Uterus (tissue), 4 donors: Measurements from ENCODE around the gene CEBPE. TPM values are rescaled to one million over a fixed set of nuclear protein-coding genes. Genes with fewer than 3 reads are reported as not detected.

Source experiments
- DNase-seq, 2 donors: peaks; one replicate each; pipeline ENCODE4 v3.0.0-alpha.2; 2019 to 2020
- H3K27ac ChIP-seq, 2 donors: fragments of 200-600 bp; sonication (generic); 1 replicate in 1 of 2; 2 replicates in 1 of 2; pipeline ENCODE4 v1.5.1; 2016 to 2018
- H3K27me3 ChIP-seq, 2 donors: fragments of 200-600 bp; sonication (generic); one replicate each; pipeline ENCODE4 v1.5.1; 2018 to 2019; ENCODE audit warnings: control low read depth in 1 of 2
- H3K36me3 ChIP-seq, 2 donors: fragments of 200-600 bp; sonication (generic); one replicate each; pipeline ENCODE4 v1.5.1; 2019; ENCODE audit warnings: control low read depth in 1 of 2
- H3K4me1 ChIP-seq, 2 donors: fragments of 200-600 bp; sonication (generic); one replicate each; pipeline ENCODE4 v1.5.1; 2018 to 2019; ENCODE audit warnings: control low read depth in 1 of 2
- H3K4me3 ChIP-seq, 2 donors: fragments of 200-600 bp; sonication (generic); 1 replicate in 1 of 2; 2 replicates in 1 of 2; pipeline ENCODE4 v1.5.1; 2018 to 2019; ENCODE audit warnings: mild to moderate bottlenecking in 1 of 2
- H3K9me3 ChIP-seq, 2 donors: fragments of 200-600 bp; sonication (generic); one replicate each; pipeline ENCODE4 v1.5.1; 2019; ENCODE audit warnings: control low read depth in 1 of 2
- CTCF ChIP-seq, 4 experiments: fragments of 200-600 bp in 2 of 4; fragments of 450-650 bp in 2 of 4; sonication (generic) in 2 of 4; IDR thresholded peaks; one replicate each; pipeline ENCODE4 v1.5.1; 2016 to 2019; ENCODE audit warnings: antibody characterized with exemption in 4 of 4, mild to moderate bottlenecking in 2 of 4, moderate library complexity in 1 of 4
- POLR2A ChIP-seq, 2 donors: fragments of 450-650 bp; IDR thresholded peaks; one replicate each; pipeline ENCODE4 v1.6.1; 2016; ENCODE audit warnings: antibody characterized with exemption in 2 of 2, mild to moderate bottlenecking in 1 of 2, moderate library complexity in 1 of 2
- intact Hi-C: fragments of 100-400 bp; cut with DNase I; formaldehyde crosslinking; loops from one replicate; pipeline ENCODE4 v1.15.1; 2023; ENCODE audit warnings: low total_unique reads
- total RNA-seq, 4 donors: library from RNA; depleted of rRNA in 3 of 4; stranded (reverse); fragments of >200 nt in 3 of 4; gene quantifications; one replicate each; pipeline versions ENCODE4 v1.1.0 to v1.2.4, GENCODE V29; 2014 to 2023
- donor health status: DM: yes; HTN: yes; CAD: no.

The CEBPE gene
- total RNA-seq, 4 donors from 2014 or later: not detected

GRCh38 chr14:23137813-23138535, 18.9 kb upstream of the CEBPE start:
- H3K36me3 ChIP-seq: no peaks in the 10 kb centered on the region
- no peaks in the 10 kb centered on the region for H3K9me3 ChIP-seq
- no peaks in the 10 kb centered on the region for H3K27me3 ChIP-seq
- peak overlapping the region; percentile 58 to 96 for H3K27ac ChIP-seq
- peaks cover 5 to 6% of the 10 kb centered on the region in 2 donors for H3K4me1 ChIP-seq
- intact Hi-C loops: no loop called here
- no peak overlapping the region for H3K4me3 ChIP-seq
- TF ChIP-seq CTCF (IDR thresholded peaks at IDR 0.05): no peak
- TF ChIP-seq POLR2A (IDR thresholded peaks at IDR 0.05): no peak
- DNase-seq: no peak

DNA sequence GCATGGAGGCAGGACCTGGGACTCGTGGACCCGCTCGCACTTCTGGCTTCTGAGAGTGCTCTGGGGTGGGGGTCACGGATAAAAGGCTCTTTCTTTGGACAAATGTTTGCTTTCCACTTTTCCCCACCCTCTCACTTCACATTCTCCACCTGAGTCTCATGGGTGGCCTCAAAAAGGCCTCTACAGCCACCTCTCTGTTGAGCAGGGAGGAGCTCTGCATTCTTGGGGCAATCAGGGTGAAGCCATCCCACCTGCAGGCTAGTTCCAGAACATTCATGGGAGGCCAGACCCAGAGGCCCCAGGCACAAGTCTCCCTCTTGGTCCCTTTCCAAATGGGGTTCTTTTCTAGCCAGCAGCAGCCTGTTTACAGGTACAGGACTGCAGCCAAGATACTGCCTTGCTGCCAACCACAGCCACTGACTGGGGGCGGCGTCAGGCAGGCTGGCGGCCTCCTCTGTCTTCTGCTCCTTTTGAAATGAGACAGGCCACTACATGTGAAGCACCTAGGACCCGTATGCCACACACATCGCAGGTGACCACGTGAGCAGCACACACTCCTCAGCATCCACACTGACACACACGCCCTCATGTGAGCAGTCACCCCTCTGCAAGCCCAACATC, 18.2 kb upstream of the CEBPE start:
- intact Hi-C loops: no loop called here
- Histone ChIP-seq H3K4me3 (no peak overlapping the region), H3K27me3 (no peaks in the 10 kb centered on the region), H3K9me3 (no peaks in the 10 kb centered on the region), H3K4me1 (peaks cover 1 to 5% of the 10 kb centered on the region in 2 donors), H3K36me3 (no peaks in the 10 kb centered on the region), H3K27ac (peak overlapping the region; percentile 58 to 96)
- no peak for TF ChIP-seq CTCF (IDR thresholded peaks at IDR 0.05)
- no peak for TF ChIP-seq POLR2A (IDR thresholded peaks at IDR 0.05)
- no peak for DNase-seq

DNA sequence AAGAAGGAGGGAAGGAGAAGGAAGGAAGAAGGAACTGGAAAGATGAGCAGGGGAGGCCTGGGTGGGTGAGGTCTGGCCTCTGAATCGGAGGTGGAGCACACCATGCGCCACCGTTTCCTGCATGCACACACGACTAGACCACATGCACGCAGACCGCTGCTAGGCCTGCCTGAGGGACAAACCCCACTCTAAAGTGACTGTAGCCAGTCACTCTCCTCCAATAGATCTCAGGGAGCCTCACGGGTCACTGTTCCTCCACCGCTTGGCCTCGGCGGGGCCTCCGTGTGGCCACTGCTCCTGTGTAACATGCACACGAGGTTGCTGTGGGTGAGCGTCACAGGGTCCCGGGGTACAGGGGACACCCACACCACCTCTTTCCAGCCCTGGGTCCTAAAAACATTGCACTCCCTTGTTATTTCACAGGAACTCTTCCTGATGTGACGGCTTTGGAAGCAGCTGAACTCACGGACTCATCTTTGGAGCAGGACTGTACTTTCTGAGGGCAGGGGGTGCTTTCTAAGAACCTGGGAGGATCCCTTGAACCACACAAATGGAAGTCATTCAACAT, 17.6 kb upstream of the CEBPE start:
- H3K36me3 ChIP-seq: no peaks in the 10 kb centered on the region
- intact Hi-C loops: no loop called here

DNA sequence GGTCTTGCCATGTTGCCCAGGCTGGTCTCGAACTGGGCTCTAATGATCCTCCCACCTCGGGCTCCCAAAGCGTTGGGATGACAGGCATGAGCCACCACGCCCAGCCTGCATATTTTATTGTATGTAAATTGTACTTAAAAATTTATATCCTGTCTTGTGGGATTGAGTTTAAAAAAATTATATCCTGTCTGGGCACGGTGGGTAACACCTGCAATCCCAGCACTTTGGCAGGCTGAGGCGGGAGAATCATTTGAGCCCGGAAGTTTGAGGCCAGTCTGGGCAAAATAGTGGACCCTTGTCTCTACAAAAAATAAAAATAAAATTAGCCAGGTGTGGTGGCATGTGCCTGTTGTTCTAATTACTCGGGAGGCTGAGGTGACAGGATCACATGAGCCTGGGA, 13.9 kb upstream of the CEBPE start:
- H3K4me3 ChIP-seq: no peak overlapping the region
- no peak for TF ChIP-seq POLR2A (IDR thresholded peaks at IDR 0.05)
- TF ChIP-seq CTCF (IDR thresholded peaks at IDR 0.05): no peak
- H3K4me1 ChIP-seq: no peaks in the 10 kb centered on the region
- no peaks in the 10 kb centered on the region for H3K27me3 ChIP-seq
- H3K36me3 ChIP-seq: no peaks in the 10 kb centered on the region
- no peak overlapping the region for H3K27ac ChIP-seq
- no peak for DNase-seq
- H3K9me3 ChIP-seq: no peaks in the 10 kb centered on the region
- intact Hi-C loops: no loop called here

More for the DNA sequence above, 17.6 kb upstream of the CEBPE start:
- H3K4me1 ChIP-seq: peaks cover 0 to 5% of the 10 kb centered on the region in 2 donors
- H3K4me3 ChIP-seq: no peak overlapping the region
- DNase-seq: no peak
- H3K27me3 ChIP-seq: no peaks in the 10 kb centered on the region
- TF ChIP-seq CTCF (IDR thresholded peaks at IDR 0.05) (no peak), POLR2A (IDR thresholded peaks at IDR 0.05) (no peak)
- H3K27ac ChIP-seq: peak overlapping the region in 1 of 2 donors; percentile 58
- H3K9me3 ChIP-seq: no peaks in the 10 kb centered on the region

- H3K9me3 ChIP-seq: no peaks in the 10 kb centered on the region
- intact Hi-C loops: no loop called here
Observed at GRCh38 chr14:23131482-23131881, 12.4 kb upstream of the CEBPE start.

More at GRCh38 chr14:23131482-23131881, 12.4 kb upstream of the CEBPE start:
- Histone ChIP-seq H3K4me1 (peaks cover 0 to 4% of the 10 kb centered on the region in 2 donors), H3K27ac (peak overlapping the region in 1 of 2 donors; percentile 21), H3K36me3 (no peaks in the 10 kb centered on the region), H3K4me3 (no peak overlapping the region), H3K27me3 (no peaks in the 10 kb centered on the region)
- TF ChIP-seq POLR2A (IDR thresholded peaks at IDR 0.05) (no peak), CTCF (IDR thresholded peaks at IDR 0.05) (no peak)
- no peak for DNase-seq
